Stimulated activated CD4-positive, alpha-beta T cell treated with anti-CD3 and anti-CD28 coated beads, TNF-alpha, amount 100 ng/mL, for 1 hour (primary cell): ENCODE data around the gene ADPRH.

Source experiments
- DNase-seq, 3 donors: peaks; one replicate each; pipeline ENCODE4 v3.0.0-alpha.2; 2020; ENCODE audit warnings: low read depth in 3 of 3, low spot score in 1 of 3

ADPRH gene

GRCh38 chr3:119628816-119629445 is 49.6 kb downstream of the ADPRH start:
- DNase-seq, result no peak

DNA sequence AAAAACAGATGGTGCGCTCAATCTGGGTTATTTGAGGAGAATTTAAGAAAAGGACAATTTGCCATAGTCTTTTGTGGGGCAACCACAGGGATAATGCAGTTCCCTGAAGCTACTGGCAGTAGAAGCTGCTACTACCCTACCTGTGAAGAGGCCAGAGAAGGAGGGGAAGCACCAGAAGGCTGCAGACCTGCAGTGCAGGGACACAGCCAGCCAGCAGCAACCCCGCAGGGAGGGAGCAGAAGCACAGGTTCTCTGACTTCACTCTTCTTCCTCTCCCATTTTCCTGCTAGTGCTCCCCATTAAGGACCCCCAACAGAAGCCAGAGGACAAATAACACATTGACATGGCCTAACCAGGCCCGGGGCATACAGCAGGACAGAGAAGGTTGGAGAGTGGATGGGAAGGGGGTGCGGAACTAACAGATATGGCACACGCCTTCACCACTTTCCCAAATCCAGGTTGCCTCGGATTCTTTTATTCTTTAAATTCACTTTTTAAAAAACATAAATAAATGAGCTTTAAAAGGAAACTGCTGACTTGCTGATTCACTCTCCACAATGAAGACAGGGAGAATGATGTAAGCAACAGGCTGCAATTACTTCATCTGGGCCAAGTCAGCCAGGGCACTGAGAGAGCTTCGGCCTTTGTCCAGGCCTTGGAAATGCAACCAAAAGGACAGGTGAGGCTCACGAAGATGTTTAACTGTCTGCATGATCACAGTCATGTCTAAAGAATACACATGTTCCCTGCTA is 51.0 kb downstream of the ADPRH start:
- no peak for DNase-seq

- no peak for DNase-seq
These were observed 51.6 kb downstream of the ADPRH start for GRCh38 chr3:119630880-119631329.

GRCh38 chr3:119631516-119631915 is 52.2 kb downstream of the ADPRH start:
- DNase-seq, result no peak

DNA sequence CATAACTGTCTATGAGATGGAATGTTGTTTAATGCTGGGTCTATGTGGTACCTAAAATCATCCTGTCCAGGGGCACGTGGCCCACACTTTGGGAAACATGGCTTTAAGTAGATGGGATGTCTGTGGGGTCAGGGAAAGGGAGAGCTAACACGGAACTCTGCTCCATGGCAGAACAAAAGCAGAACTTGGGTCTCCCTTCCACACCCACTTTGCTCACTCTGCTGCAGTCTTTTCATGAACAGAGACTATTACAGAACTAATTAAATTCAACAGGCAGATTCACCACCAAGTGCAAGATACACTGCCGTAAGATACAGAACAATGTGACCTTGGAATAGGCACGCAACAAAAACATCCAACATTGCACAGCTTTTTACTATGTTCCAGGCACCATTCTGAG is 52.9 kb downstream of the ADPRH start:
- DNase-seq, result no peak

DNA sequence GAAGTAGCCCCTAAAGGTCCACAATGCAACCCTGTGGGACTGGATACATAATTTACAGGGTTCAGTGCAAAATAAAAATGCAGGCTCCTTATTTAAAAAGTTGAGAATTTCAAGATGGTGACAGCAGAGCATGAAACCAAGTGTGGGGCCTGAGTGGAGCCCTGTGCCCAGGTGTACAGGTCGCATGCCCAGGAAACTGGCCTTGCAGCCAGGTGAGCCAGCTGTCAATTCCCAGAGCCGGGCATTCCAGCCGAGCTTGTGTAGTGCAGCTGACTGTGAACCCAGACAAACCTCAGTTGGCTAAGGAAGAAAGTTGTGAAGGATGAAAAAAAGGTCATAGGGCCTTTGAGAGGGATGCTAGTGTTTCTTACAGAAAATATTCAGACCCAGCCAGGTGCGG is 53.5 kb downstream of the ADPRH start:
- DNase-seq, result no peak

GRCh38 chr3:119635719-119636118 is 56.4 kb downstream of the ADPRH start:
- DNase-seq, result no peak

DNA sequence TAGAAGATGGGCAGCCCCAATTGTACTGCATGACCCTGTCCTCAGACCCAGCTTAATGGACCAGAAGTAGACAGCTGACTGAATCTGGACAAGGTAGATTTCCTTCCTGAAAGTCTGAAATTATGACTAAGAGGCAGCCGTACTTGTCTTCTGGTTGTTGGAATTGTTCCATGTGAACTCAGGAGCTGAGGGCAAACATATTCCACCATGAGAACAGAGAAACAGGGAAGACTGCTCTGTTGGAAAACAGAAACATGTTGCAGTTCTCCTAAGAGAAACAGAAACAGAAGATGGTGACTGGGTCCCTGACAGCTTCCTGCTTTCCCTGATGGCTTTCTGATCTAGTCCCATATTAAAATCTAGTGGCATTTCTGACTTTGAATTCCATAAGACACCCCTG is 57.0 kb downstream of the ADPRH start:
- no peak for DNase-seq

DNA sequence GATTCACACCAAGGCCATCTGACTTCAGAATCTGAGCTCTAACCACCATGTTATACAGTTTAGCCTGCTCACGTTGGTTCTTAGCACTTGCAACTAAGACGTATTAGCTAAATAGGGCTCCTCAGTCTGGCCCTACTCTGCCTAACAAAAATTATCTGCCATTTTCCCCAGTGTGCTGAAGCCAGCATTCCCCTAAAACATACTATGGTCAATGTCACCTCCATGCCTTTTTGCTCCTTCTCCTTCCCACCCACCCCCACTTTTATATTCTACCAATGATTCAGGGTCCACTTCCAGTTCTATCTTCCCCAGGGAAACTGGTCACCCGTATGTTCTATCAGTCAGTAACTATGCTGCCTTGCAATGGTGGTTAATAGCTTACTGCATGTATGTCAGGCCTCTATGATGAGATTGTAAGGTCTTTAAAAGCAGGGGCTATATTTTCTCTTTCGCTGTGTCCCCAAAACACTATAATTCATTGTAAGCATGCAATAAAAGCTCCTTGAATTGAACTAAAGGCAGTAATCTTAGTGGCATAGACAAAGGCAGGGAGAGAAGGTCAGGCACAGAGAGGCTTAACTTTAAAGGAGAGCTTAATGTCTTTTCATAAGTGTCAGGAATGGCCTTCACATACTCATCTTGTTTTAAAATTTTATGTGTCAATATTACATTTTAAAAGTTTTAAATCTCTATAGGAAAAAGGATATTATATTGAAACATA is 57.8 kb downstream of the ADPRH start:
- DNase-seq, result no peak

DNA sequence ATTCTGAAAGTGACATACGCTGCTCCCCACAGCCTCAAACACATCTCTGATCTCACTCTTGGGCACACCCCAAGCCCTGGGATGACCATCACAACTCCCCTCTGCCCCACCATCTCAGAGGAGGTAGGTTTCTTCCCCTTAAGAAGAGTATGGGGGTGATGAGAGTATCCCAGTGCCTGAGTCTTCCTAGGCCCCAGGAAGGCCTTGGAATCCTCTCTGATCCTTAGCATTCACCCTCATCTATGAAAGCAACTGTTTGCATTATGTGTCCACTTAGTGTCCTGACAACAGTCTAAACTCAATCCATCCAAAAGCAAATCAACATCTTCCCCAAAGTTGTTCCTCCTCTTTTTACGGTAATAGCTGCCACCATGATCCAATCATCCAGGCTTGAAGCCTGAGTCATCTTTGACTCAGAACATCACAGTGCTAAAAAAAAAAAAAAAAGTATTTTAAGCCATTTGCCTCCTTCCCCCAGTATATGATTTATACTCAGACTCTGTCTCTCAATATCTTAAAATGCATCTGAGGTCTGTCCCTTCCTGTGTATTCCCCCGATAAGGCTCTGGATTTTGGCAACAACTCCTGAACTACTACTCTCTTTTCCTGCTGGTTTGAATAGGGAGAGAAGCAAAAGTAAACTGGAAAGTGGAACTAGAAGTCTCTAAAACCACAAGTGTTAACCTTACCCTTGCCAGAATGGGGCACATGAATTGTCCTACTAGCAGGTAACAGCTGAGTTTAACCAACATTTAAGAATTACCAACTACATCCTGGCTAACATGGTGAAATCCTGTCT is 58.6 kb downstream of the ADPRH start:
- DNase-seq, result no peak
